GM21447 (cell line): ENCODE results near the gene PPP2R2D.
A peak's percentile ranks its signal among the peaks of the same experiment; 100 is the strongest.

Experiments used
- ATAC-seq: cut with Tn5 transposase; IDR thresholded peaks from one replicate; pipeline ENCODE4 v1.9.1; 2021; ENCODE audit not compliant: unreplicated experiment

PPP2R2D gene

DNA sequence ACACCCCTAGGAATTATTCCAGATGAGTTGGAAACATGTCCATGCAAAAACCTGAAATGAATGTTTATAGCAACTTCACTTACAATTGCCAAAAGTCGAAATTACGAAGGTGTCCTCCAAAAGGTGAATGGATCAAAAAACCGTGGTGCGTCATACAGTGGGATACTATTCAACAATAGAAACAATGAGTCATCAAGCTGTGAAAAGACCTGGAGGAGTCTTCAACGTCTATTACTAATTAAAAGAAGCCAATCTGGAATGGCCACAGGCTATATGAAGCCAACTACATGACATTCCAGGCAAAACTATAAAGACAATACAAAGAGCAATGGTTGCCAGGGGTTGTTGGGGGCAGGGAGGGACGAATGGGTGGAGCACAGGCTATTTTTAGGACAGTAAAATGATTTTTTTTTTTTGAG lies 12.6 kb upstream of the PPP2R2D start:
- ATAC-seq = no peak

DNA sequence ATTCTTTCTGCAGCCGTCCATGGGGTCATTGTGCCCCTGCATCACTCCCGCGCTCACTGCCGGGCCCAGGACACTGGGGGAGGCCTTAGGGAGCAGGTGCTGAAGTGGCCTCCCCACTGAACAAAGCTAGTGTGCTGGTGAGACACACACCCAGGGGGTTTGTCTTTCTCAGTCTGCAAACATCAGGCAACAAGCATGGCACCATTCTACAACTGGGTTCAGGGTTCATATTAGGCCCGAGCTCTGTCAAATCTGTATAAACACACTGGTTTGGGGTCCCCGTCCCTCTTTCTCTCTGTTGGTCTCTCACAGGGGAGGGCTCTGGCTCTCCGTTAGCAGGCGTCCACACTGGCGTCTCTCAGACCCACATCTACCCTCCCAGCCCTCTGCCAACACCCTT lies 11.1 kb upstream of the PPP2R2D start:
- ATAC-seq = no peak

DNA sequence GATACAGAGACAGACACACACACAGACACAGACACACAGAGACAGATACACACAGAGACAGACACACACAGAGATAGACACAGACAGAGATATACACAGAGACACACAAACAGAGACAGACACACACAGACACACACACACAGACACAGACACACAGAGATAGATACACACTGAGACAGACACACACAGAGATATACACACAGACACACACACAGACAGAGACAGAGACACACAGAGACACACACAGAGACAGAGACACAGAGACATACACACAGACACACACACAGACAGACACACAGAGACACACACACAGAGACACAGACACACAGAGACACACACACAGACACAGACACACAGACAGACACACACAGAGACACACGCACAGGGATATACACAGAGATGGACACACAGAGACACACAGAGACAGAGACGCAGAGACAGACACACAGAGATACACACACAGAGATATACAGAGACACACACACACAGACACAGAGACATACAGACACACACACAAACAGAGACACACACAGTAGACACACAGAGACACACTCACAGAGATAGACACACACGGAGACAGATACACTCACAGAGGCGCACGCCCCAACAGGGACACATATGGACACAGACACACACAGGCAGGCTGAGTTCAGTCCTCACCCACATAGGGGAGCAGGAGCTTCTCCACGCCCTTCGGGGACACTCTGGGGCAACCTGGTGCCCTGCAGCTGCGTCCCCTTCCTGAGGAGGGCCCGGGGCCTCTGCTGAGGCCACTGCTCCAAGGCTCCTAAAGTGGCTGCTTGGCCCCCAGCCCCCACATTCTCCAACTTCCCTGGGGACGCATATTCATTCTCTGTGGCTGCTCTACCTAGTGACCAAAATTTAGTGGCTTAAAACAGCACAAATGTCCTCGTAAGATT lies 10.3 kb upstream of the PPP2R2D start:
- no peak for ATAC-seq

DNA sequence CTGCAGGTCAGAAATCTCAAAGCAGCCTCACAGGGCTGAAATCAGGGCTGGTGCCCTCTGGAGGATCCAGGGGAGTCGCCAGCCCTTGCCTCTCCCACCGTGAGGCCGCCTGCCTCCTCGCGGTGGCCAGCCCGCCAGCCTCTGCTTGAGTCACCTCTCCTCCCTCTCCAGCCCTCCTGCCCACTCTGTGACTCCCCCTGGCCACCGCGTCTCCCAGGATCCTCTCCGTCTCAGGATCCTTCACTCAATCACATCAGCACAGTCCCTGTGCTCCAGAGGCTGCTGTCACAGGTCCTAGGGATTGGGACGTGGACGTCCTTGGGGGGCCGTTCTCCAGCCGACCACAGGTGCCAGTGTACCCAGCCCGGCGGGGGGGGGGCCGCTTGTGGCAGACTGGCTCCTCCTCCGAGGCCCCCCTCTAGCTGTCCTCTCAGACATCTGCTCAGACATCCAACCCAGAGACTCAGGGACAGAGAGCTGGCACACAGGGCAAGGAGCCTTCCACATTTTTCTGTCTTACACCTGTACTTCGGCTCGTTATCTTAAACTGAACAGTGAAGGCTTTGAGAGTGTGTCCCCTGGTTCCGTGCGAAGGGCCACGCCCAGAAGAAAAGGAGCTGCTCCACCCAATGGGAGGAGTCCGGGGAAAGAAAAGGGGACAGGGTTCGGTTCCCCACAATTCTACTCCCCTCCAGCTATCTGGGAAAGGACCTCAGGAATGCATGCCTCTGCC lies 9.4 kb upstream of the PPP2R2D start:
- ATAC-seq = no peak

DNA sequence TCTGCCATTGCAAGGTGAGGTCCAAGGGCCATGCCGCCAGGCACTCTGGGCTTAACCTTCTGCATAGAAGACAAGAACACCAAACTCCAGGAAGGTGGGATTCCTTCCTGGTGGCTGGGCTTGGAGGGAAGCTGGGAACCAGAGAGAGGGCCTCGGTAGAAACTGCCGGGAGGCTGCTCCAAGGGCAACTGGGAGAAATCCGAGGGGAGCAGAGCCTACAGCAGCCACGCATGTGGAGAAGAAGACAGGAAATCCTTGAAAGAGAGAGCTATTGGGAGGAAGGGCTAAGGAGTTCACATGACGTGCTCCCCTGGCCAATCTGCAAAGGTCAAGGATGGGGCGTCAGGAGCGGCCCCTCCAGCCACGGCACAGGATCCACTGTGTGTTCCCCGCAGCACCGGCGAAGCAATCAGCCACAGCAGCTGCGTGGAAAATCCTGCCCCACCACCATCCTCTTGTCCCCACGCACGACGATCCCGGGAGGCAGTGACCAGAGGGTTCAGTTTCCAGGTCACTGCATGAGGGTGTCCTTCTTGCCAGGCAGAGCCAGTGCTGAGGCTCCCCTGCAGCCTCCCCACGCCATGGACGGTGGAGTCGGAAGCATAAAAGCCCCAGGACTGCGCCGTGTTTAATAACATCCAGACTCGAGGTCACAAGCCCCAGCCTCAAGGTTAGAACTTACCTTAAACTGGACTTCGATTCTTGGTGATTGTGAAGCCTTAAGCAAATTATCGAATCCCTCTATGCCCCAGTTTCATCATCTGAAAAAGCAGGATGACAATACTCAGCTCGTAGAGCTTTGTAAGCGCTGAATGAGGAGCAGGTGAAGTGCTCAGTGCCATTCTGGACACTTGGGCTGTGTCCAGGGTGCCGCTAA lies 8.6 kb upstream of the PPP2R2D start:
- ATAC-seq = no peak

DNA sequence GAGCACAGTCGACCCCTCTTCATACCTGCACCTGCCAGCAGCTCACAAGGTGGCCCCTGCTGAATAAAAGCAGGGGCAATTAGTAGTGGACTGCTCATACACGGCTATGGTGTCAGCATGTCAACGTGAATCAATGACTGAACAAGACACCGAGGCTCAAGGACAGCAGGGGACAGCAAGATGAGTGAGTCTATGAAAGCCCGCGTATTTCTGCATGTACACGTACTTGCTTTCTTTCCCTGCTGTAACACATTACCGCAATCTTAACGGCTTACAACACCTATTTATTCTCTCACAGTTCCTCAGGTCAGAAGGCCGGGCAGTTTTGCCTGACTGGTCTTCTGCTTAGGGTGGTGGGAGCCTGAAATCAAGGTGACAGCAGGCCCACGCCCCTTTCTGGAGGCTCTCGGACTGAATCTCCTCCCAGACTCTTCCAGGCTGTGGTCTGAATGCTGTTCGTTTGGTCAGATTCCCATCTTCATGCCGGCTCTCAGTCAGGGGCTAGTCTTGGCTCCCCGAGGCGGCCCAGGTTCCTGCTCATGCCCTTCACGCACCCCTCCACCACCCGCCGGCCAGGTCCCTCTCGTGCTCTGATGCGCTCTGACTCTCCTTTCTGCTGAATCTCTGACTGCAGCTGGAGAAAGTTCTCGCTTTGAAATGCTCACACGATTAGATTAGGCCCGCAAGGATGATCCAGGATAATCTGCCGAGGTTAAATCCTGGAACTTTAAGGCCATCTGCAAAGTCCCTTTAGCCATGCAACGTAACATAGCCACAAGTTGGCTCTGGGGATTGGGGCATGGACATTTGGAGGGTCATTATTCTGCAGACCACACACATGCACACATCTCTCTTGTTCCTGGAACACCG lies 7.8 kb upstream of the PPP2R2D start:
- no peak for ATAC-seq

DNA sequence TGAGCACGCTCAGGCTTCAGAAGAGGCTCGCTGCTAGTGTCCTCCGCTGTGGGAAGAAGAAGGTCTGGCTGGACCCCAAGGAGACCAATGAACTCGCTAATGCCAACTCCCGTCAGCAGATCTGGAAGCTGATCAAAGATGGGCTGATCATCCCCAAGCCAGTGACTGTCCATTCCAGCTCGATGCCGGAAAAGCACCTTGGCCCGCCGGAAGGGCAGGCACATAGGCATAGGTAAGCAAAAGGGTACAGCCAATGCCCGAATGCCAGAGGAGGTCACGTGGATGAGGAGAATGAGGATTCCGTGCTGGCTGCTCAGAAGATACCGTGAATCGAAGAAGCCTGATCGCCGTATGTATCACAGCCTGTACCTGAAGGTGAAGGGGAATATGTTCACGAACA lies 5.7 kb upstream of the PPP2R2D start:
- no peak for ATAC-seq

DNA sequence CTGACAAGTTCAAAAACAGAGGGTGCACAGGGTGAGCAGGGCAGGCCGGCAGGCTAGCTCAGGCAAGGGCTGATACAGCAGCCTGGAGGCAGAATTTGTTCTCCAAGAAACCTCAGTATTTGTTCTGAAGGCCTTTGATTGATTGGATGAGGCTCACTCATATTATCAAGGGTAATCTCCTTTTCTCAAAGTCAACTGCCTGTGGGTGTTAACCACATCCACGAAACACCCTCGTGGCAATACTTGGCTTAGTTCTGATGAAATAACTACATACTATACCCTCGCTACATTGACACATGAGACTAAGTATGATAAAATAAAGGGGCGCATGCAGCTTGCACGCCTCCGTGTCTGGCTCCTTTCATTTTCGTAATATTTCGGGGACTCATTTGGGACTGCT lies 4.4 kb upstream of the PPP2R2D start:
- no peak for ATAC-seq

DNA sequence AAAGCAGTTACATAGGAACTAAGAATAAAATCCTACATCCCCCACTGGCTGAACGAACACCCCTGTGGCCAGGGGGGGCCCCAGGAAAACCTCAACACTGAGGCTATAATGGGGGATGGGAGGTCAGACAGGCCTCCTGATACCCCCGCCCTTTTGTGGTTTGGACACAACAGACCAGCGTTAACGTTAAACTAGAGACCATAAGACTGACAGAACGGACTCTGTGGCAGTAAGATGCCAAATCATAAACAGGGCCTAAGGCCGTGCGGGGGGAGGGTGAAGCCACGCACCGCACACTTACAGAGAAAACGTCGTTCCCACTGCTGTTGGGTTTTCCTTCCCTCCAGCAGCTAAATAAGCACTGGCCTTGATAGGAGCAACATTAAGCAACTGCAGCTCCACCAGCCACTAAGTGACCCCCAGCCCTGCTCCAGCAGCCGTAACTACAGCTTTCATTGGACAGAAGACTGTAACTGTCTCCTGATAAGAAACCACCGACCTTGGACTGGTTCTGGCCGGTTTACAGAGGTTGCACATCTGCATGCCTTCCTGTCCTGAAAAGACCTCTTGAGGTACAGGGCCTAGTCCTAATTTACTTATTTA lies 3.4 kb upstream of the PPP2R2D start:
- ATAC-seq = no peak

DNA sequence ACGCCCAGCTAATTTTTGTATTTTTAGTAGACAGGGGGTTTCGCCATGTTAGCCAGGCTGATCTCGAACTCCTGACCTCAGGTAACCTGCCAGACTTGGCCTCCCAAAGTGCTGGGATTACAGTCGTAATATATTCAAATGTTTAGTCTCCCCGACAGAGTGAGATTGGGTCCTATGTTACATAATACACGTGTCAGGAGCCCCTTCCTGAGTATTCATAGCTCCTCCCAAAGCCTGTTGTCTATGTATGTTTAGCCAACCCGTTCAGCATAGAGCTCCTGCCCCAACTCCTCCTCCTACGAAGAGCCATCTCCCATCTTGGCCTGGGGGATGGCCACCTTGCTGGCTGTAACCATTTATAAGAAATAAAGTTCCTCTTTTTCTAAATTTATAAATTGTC lies 2.7 kb upstream of the PPP2R2D start:
- no peak for ATAC-seq

DNA sequence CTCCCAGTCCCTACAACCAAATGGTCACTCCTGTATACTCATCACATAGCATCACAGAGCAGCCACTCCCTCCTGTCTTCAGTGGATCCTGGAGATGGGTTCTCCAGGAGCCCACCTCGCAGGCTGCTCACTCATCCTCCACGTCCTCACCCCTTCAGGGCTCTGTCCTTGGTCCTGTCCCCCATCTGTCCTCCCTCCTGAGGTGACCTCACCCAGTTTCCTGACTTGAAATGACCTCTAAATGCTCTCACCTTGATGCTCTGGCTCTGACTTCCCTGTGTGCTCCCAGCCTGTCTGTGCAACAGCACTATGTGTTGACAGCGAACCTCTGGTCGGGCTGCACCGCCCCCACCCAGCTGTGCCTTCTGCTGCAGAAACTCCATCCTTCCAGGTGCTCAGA lies 2.1 kb upstream of the PPP2R2D start:
- ATAC-seq = no peak

DNA sequence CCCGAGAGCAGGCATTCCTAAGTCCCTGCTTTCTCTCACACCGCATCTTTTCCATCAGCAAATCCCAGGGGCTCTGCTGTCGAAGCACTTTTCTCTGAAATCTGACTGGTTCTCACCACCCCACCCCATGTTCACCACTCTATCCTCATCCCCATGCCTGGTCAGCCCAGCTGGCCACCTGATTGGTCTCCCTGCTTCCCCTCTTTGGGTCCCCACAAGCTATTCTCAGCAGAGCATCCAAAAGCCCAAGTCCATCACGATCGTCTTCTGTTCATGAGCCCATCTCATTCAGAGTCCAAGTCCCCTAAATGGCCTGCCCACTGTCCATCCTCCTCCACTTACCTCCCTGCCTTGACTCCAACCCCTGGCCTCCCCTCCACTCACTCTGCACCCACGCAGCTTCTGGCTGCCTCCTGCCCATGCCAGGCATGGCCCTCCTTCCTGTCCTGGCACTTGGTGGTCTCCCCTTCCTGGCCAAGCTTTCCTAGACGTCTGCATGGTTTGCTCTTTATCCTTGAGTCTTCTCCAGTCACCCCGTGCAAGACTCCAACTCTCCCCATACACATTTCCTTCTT lies 1.6 kb upstream of the PPP2R2D start:
- ATAC-seq = no peak

DNA sequence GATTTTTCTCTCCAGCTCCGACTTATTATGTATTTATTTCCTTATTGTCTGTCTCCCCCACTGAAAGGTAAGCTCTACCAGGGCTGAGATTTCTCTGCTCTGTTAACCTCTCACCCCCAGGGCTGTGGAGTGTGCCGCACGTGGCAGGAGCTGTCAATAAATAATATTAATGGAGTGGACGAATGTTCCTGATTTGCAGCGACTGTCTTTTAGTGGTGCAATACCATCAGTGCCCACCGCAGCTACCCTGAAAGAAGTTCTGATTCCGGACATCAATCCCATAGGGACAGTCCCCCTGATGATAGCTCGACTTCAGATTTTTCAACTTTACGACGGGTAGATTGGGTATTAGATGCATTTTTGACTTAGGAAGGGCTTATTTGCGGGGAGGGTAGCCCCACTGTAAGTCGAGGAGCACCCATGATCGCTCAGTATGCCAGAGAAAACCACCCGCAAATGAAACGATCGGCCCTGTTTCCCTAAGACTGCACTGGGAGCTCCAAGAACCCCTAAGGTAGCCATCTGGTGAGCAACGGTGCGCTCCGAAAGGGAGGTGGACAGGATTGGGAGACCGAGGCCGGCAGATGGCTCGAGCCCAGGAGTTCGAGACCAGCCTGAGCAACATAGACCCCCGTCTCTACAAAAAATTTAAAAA lies 986 bp upstream of the PPP2R2D start:
- ATAC-seq = no peak

DNA sequence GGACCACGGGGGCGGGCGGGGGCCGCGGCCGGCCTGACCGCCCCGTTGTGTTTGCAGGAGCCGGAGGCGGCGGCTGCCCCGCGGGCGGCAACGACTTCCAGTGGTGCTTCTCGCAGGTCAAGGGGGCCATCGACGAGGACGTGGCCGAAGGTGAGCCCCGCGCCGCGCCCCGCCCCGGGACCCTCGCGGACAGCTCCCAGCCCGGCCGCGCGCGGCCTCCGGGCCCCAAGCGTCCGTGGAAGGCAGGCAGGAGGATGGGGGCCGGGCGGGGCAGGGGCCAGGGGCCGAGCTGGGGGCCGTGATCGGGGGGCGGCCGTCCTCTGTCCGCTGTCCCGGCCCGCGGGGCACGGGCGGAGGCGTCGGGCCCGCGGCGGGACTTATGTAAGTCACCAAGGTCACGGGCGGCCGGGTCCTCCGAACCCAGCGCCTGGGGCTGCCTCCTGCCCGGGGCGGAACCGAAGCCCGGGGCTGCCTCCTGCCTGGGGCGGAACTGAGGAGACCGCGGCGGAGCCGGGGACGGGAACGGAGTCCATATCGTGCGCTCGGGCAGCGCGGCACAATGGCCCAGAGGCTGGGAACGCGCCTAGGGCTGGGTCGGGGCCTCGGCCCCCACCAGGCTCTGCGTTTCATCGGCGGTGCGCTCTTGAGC lies 497 bp downstream of the PPP2R2D start:
- ATAC-seq = peak; percentile 22

DNA sequence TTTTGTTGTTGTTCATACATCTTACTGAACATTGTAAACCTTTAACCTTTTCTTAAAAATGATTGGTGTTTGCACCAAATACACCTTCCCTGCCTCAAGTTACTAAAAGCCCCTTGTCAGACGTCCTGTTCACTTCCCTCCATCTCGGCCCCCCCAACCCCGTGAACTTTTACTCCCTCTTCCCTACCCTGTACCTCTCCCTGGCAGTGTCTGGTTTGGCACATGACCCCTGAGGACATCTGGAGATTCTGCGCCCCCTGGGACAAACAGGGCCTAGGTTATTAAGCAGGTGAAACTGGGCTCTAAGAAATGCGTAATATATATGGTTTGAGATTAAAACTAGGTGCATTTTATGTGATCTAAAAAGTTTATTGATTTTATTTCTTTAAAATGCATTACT lies 1.4 kb downstream of the PPP2R2D start:
- no peak for ATAC-seq

DNA sequence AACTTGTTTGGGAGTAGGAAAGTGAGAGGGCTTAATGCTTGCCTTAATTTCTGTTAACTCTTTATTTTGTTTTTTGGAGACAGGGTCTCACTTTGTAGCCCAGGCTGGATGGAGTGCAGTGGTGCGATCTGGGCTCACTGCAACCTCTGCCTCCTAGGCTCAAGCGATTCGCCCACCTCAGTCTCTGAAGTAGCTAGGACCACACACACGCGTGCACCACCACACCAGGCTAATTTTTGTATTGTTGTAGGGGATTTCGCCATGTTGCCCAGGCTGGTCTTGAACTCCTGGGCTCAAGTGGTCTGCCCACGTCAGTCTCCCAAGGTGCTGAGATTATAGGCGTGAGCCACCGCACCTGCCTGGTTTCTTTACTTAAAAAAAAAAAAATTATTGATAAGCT lies 1.9 kb downstream of the PPP2R2D start:
- ATAC-seq = no peak

DNA sequence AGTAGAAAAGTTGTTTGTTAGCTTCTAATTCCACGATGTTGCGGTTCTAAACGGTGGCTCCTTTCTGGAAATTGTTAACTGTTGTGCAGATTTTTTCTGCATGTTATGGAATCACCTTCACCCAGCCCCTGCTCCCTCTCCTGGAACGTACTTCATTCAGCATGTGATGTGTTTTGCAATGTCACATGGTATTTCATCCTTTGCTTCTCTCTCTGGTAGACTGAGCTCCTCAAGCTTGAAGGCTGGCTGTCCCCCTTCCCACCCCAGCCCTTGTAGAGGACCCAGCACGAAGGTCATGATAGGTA lies 4.4 kb downstream of the PPP2R2D start:
- ATAC-seq = no peak

DNA sequence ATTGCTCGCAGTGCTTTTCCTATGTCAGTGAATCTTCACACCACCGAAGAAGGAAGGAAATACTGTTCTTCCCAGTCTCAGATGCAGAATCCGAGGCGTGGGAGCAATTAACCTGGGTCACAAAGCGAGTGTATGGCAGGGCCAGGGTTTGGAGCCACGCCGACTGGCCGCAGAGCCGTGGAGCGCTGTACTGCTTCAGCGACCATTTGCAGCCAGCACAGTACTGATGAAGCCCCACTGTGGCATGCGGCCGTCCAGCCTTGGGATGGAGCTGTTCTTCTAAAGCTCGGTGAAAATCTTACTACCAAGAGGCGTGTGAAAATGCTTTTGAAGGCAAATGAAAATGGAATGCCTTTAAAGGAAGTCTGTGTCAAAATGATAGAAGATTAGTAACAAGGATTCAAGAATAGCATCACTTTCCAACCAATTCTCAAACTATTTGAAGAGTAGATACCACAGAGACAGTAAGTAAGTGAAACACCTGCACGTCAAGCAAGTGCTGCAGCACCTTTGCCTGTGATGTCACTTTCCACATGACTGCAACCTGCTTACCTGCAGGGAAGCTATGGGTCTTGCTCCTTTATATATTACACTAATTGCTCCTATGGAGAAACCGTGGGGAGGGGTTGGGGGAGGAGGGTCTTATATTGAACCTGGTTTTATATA lies 4.9 kb downstream of the PPP2R2D start:
- ATAC-seq = no peak
